Breast epithelium (tissue), 4 donors: Measurements from ENCODE around the gene HEATR5A. TPM values are rescaled to one million over a fixed set of nuclear protein-coding genes. Genes with fewer than 3 reads are reported as not detected.

ENCODE experiments used
- DNase-seq, 2 donors: peaks; one replicate each; pipeline ENCODE4 v3.0.0-alpha.2; 2019; ENCODE audit warnings: low spot score in 2 of 2
- H3K27ac ChIP-seq, 2 donors: fragments of 200-600 bp; sonication (generic) in 1 of 2; one replicate each; pipeline ENCODE4 v1.5.1; 2016 to 2019; ENCODE audit warnings: mild to moderate bottlenecking in 1 of 2
- H3K27me3 ChIP-seq, 2 donors: fragments of 200-600 bp; sonication (generic) in 1 of 2; one replicate each; pipeline versions ENCODE4 v1.5.1 to v1.6.0; 2017 to 2019; ENCODE audit warnings: control low read depth in 1 of 2, mild to moderate bottlenecking in 1 of 2
- H3K36me3 ChIP-seq: fragments of 200-600 bp; one replicate; pipeline ENCODE4 v1.5.1; 2019
- H3K4me1 ChIP-seq, 2 donors: fragments of 200-600 bp; sonication (generic); one replicate each; pipeline ENCODE4 v1.5.1; 2016 to 2019; ENCODE audit warnings: control low read depth in 1 of 2
- H3K4me3 ChIP-seq, 3 donors: fragments of 200-600 bp; sonication (generic); 1 replicate in 2 of 3; 2 replicates in 1 of 3; pipeline ENCODE4 v1.5.1; 2016 to 2019; ENCODE audit warnings: mild to moderate bottlenecking in 3 of 3, moderate library complexity in 2 of 3
- H3K9me3 ChIP-seq, 2 donors: fragments of 200-600 bp; sonication (generic) in 1 of 2; one replicate each; pipeline ENCODE4 v1.5.1; 2016 to 2019; ENCODE audit warnings: control low read depth in 1 of 2
- POLR2A ChIP-seq: fragments of 450-650 bp; IDR thresholded peaks from one replicate; pipeline ENCODE4 v1.6.1; 2016; ENCODE audit warnings: antibody characterized with exemption, mild to moderate bottlenecking, moderate library complexity
- POLR2AphosphoS5 ChIP-seq, 3 donors: sonication (generic); formaldehyde crosslinking; IDR thresholded peaks; one replicate each; pipeline ENCODE4 v1.6.1; 2017; ENCODE audit warnings: antibody characterized with exemption in 3 of 3
- intact Hi-C: fragments of 100-400 bp; cut with DNase I; formaldehyde crosslinking; loops from one replicate; pipeline ENCODE4 v1.15.1; 2023; ENCODE audit warnings: low total_unique reads
- total RNA-seq, 3 donors: library from RNA; depleted of rRNA; stranded (reverse); fragments of >200 nt; gene quantifications; one replicate each; pipeline ENCODE4 v1.1.0, GENCODE V29; 2016
- TF ChIP-seq, protein P1 (sequence below), 3 donors: fragments of 450-650 bp; IDR thresholded peaks; one replicate each; pipeline ENCODE4 v1.5.1; 2016 to 2017; ENCODE audit warnings: antibody characterized with exemption in 3 of 3, mild to moderate bottlenecking in 3 of 3, moderate library complexity in 3 of 3

HEATR5A gene
- total RNA-seq, 3 donors from 2014 or later, result 24.6 to 43.9 (median 34.7) TPM

DNA sequence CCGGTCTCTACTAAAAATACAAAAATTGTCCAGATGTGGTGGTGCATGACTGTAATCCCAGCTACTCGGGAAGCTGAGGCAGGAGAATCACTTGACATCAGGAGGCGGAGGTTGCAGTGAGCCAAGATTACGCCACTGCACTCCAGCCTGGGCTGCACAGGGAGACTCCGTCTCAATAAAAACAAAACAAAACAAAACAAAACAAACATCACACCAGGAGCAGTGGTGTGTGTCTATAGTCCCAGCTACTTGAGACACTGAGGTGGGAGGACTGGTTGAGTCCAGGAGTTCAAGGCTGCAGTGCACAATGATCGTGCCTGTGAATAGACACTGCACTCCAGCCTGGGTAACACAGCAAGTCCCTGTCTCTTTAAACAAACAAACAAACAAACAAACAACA lies 123.2 kb downstream of the HEATR5A start:
- Histone ChIP-seq H3K9me3 (no peaks in the 10 kb centered on the region), H3K36me3 (no peaks in the 10 kb centered on the region), H3K27me3 (no peaks in the 10 kb centered on the region), H3K4me3 (no peak overlapping the region), H3K4me1 (no peaks in the 10 kb centered on the region), H3K27ac (no peak overlapping the region)
- TF ChIP-seq POLR2A (no peak), POLR2AphosphoS5 (IDR thresholded peaks at IDR 0.05) (no peak)
- TF ChIP-seq, protein P1, sequence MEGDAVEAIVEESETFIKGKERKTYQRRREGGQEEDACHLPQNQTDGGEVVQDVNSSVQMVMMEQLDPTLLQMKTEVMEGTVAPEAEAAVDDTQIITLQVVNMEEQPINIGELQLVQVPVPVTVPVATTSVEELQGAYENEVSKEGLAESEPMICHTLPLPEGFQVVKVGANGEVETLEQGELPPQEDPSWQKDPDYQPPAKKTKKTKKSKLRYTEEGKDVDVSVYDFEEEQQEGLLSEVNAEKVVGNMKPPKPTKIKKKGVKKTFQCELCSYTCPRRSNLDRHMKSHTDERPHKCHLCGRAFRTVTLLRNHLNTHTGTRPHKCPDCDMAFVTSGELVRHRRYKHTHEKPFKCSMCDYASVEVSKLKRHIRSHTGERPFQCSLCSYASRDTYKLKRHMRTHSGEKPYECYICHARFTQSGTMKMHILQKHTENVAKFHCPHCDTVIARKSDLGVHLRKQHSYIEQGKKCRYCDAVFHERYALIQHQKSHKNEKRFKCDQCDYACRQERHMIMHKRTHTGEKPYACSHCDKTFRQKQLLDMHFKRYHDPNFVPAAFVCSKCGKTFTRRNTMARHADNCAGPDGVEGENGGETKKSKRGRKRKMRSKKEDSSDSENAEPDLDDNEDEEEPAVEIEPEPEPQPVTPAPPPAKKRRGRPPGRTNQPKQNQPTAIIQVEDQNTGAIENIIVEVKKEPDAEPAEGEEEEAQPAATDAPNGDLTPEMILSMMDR (IDR thresholded peaks at IDR 0.05), result no peak
- no peak for DNase-seq
- intact Hi-C loops, result no loop called here

DNA sequence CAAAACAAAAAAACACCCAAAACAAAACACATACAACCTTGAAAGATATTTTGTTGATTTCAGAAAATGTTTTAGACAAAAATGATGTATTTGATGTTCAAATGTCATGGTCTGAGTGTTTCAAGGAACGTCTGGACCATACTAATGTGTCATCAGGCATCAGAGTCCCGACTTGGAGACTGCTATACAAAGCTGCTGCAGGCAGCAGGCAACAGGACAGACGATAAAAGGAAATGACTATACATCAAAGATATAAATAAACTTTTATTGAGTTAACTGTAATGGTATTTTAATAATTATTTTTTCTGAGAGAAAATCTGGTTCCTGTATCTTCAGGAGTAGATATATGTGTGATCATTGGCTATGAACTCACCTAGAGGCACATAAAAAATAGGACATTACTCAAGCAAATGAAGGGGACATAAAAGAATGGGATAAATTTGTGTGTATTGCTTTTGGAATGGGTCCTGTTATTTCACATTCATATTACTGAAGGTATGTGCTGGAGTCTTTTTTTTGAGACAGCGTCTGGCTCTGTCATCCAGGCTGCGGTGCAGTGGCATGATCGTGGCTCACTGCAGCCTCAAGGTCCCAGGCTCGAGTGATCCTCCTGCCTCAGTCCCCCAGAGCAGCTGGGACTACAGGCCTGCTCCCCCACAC lies 125.5 kb downstream of the HEATR5A start:
- no peaks in the 10 kb centered on the region for H3K4me1 ChIP-seq
- no peaks in the 10 kb centered on the region for H3K36me3 ChIP-seq
- intact Hi-C loops, result no loop called here
- no peaks in the 10 kb centered on the region for H3K27me3 ChIP-seq
- H3K4me3 ChIP-seq, result no peak overlapping the region
- no peak for DNase-seq
- no peak overlapping the region for H3K27ac ChIP-seq
- no peaks in the 10 kb centered on the region for H3K9me3 ChIP-seq
- TF ChIP-seq, protein P1 (IDR thresholded peaks at IDR 0.05), result no peak
- TF ChIP-seq POLR2A (no peak), POLR2AphosphoS5 (IDR thresholded peaks at IDR 0.05) (no peak)

DNA sequence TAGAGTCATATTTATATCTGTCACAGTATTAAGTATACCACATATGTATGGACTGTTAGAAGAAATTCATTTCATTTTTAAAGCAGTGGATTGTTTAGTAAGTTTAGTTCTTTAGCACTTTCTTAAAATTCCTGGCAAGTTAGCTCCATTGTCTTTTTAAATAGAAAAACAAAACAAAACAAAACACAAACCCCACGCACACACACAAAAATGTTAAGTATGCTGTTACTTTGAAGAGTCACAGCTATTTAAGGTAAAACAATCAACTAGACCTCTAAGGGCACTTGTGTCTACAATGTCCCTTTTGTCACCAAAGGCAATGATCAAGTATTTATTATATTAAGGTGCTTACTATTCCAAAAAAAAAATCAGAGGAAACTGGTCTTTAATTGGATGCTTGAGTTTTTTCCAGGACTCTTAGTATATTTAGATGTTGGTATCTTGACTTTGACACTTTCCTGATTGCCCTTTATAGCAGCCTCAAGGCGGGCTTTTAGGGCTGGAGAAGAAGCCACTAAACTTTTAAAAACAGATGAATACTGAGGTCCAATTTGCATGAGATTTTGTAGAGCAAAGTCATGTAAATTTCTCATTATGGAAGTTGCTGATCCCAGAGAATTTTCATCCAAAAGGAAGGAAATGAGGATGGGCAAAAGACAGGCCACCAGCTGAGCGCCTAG lies 127.3 kb downstream of the HEATR5A start:
- Histone ChIP-seq H3K4me1 (no peaks in the 10 kb centered on the region), H3K27ac (no peak overlapping the region), H3K27me3 (no peaks in the 10 kb centered on the region), H3K9me3 (no peaks in the 10 kb centered on the region), H3K4me3 (no peak overlapping the region), H3K36me3 (no peaks in the 10 kb centered on the region)
- no peak for DNase-seq
- TF ChIP-seq POLR2A, result no peak
- TF ChIP-seq POLR2AphosphoS5 (IDR thresholded peaks at IDR 0.05), result no peak
- TF ChIP-seq, protein P1 (IDR thresholded peaks at IDR 0.05), result no peak
- intact Hi-C loops, result no loop called here

DNA sequence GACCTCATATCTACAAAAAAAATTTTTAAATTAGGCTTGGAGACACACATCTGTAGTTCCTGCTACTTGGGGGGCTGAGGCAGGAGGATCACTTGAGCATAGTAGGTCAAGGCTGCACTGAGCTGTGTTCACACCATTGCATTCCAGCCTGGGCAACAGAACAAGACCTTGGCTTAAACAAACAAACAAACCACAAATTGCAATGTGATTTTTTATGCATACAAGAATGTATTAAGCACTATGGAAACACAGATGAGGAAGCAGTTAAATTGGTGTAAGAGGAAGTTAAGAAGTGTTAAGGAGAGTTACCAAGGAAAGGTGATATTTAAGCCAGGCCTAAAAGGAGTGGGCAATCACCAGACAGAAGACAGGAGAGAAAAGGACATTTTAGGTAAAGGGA lies 129.1 kb downstream of the HEATR5A start:
- Histone ChIP-seq H3K36me3 (no peaks in the 10 kb centered on the region), H3K9me3 (no peaks in the 10 kb centered on the region), H3K27me3 (no peaks in the 10 kb centered on the region), H3K4me1 (no peaks in the 10 kb centered on the region), H3K27ac (no peak overlapping the region), H3K4me3 (no peak overlapping the region)
- no peak for DNase-seq
- intact Hi-C loops, result no loop called here
- no peak for TF ChIP-seq POLR2AphosphoS5 (IDR thresholded peaks at IDR 0.05)
- no peak for TF ChIP-seq POLR2A
- TF ChIP-seq, protein P1 (IDR thresholded peaks at IDR 0.05), result no peak

DNA sequence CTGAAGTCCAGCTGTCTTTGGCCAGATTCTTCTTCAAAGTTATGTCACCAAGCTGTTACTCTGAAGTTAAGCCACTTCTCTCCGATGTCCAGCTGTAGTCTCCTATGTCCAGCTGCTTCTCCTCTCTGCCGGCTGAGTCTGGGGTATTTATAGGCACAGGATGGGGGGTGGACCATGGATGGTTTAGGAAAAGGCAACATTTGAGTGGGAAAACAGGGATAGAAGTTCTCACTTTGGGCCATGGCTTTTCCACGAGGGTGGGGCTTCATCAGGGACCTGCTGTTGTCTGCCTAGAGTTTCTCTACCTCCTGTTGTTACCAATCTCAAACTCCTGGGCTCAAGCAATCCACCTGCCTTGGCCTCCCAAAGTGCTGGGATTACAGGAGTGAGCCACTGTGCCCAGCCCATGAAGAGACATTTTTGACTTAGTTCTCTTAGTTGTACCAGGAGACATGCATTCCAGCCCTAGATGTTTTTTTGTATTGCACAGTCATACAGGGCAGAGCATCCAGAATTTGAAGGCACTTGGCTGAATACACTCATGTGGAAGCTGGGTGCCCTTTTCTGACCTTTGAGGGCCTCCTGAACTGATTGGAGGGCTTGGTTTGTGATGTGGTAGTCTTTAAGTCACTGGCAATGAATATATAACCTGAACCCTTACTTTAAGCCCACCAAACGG lies 132.9 kb downstream of the HEATR5A start:
- TF ChIP-seq POLR2AphosphoS5 (IDR thresholded peaks at IDR 0.05) (no peak), POLR2A (no peak)
- TF ChIP-seq, protein P1 (IDR thresholded peaks at IDR 0.05), result no peak
- Histone ChIP-seq H3K27ac (no peak overlapping the region), H3K4me3 (no peak overlapping the region), H3K4me1 (no peaks in the 10 kb centered on the region), H3K27me3 (no peaks in the 10 kb centered on the region), H3K36me3 (no peaks in the 10 kb centered on the region), H3K9me3 (no peaks in the 10 kb centered on the region)
- intact Hi-C loops, result no loop called here
- no peak for DNase-seq
